Measurements from ENCODE around the gene CFAP251.
"Not testable (repeated sequence)": the region's sequence is repeated elsewhere in the genome, so short reads cannot be mapped to it uniquely, and the experiment has no call there.

DNA sequence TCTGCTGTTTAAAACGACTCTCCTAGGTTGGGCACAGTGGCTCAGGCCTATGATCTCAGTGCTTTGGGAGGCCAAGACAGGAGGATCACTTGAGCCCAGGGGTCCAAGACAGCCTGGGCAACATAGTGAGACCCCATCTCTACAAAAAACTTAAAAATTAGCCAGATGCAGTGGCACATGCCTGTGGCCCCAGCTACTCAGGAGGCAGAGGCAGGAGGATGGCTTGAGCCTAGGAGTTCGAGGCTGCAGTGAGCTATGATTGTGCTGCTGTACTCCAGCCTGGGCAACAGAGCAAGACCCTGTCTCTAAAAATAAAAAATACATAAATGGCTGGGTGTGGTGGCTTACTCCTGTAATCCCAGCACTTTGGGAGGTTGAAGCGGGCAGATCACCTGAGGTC, 123.1 kb downstream of the CFAP251 start:
- TF ChIP-seq, protein P1, sequence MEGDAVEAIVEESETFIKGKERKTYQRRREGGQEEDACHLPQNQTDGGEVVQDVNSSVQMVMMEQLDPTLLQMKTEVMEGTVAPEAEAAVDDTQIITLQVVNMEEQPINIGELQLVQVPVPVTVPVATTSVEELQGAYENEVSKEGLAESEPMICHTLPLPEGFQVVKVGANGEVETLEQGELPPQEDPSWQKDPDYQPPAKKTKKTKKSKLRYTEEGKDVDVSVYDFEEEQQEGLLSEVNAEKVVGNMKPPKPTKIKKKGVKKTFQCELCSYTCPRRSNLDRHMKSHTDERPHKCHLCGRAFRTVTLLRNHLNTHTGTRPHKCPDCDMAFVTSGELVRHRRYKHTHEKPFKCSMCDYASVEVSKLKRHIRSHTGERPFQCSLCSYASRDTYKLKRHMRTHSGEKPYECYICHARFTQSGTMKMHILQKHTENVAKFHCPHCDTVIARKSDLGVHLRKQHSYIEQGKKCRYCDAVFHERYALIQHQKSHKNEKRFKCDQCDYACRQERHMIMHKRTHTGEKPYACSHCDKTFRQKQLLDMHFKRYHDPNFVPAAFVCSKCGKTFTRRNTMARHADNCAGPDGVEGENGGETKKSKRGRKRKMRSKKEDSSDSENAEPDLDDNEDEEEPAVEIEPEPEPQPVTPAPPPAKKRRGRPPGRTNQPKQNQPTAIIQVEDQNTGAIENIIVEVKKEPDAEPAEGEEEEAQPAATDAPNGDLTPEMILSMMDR (IDR thresholded peaks at IDR 0.05): not testable (repeated sequence)
- TF ChIP-seq POLR2A (IDR thresholded peaks at IDR 0.05): not testable (repeated sequence)

Data from esophagus squamous epithelium (tissue), 4 donors.